IMR-90 (cell line): ENCODE data around the gene ABCC10. TPM values are rescaled to one million over a fixed set of nuclear protein-coding genes. Genes with fewer than 3 reads are reported as not detected.
A peak's percentile ranks its signal among the peaks of the same experiment; 100 is the strongest.

Experiments used
- ATAC-seq: fragments of 200-7000 bp; cut with Tn5 transposase; 2 replicates; pipeline ENCODE4 v1.9.1; 2020; ENCODE audit warnings: low read depth, mild to moderate bottlenecking, moderate library complexity
- BruUV-seq: library from RNA; stranded (reverse); fragments of 400-500 nt; replicated peaks from 2 replicates; lab custom pipeline; 2021; lab: Mats Ljungman, UMichigan
- CTCF ChIA-PET: fragments of 300-600 bp; formaldehyde crosslinking; extraction: SDS; loops from one replicate; lab custom pipeline; 2021; ENCODE audit warnings: antibody characterized with exemption; lab: Yijun Ruan, JAX
- POLR2A ChIA-PET: fragments of 300-600 bp; sonication (Branson Sonifier 250); formaldehyde crosslinking; loops from one replicate; lab custom pipeline; 2022; ENCODE audit warnings: antibody characterized with exemption; ENCODE audit not compliant: unreplicated experiment; lab: Charles Lee
- DNase-seq: peaks from one replicate; pipeline ENCODE4 v3.0.0; 2013
- H2AFZ ChIP-seq: replicated peaks from 2 replicates; pipeline ENCODE3; 2013; ENCODE audit warnings: low read length, mild to moderate bottlenecking; ENCODE audit not compliant: poor library complexity
- H2AK5ac ChIP-seq: 2 replicates; pipeline ENCODE4 v1.6.1; 2013; ENCODE audit warnings: low read depth, low read length, inconsistent platforms
- H2AK9ac ChIP-seq: replicated peaks from 2 replicates; pipeline ENCODE3; 2013; ENCODE audit warnings: mild to moderate bottlenecking, low read depth, low read length, moderate library complexity; ENCODE audit not compliant: poor library complexity
- H2BK120ac ChIP-seq: 2 replicates; pipeline ENCODE4 v1.6.1; 2013; ENCODE audit warnings: low read depth, low read length, inconsistent platforms
- H2BK15ac ChIP-seq: 3 replicates; pipeline ENCODE4 v1.6.1; 2013; ENCODE audit warnings: low read depth, low read length, inconsistent platforms
- H2BK20ac ChIP-seq: 2 replicates; pipeline ENCODE4 v1.6.1; 2013; ENCODE audit warnings: low read depth, mild to moderate bottlenecking, inconsistent platforms, low read length, moderate library complexity
- H2BK5ac ChIP-seq: 2 replicates; pipeline ENCODE4 v1.6.1; 2013; ENCODE audit warnings: mild to moderate bottlenecking, low read depth, low read length, inconsistent platforms; ENCODE audit not compliant: poor library complexity, severe bottlenecking
- H3K14ac ChIP-seq: replicated peaks from 2 replicates; pipeline ENCODE4 v1.6.1; 2013; ENCODE audit warnings: low read depth, low read length, inconsistent platforms
- H3K18ac ChIP-seq: 2 replicates; pipeline ENCODE4 v1.6.1; 2013; ENCODE audit warnings: low read depth, low read length, control low read depth
- H3K23ac ChIP-seq: 2 replicates; pipeline ENCODE4 v1.6.1; 2013; ENCODE audit warnings: low read depth, low read length, inconsistent platforms
- H3K27ac ChIP-seq: 2 replicates; pipeline ENCODE4 v1.5.1; 2013; ENCODE audit warnings: mild to moderate bottlenecking, control low read depth, low read length; ENCODE audit not compliant: insufficient read depth
- H3K27me3 ChIP-seq: 2 replicates; pipeline ENCODE4 v1.6.1; 2013; ENCODE audit warnings: low read length; ENCODE audit not compliant: control insufficient read depth, insufficient read depth
- H3K36me3 ChIP-seq: 2 replicates; pipeline ENCODE4 v1.6.1; 2013; ENCODE audit warnings: low read length, mixed read lengths; ENCODE audit not compliant: control insufficient read depth, insufficient read depth
- H3K4ac ChIP-seq: 2 replicates; pipeline ENCODE4 v1.6.1; 2013; ENCODE audit warnings: low read depth, low read length, inconsistent platforms
- H3K4me1 ChIP-seq: 2 replicates; pipeline ENCODE4 v1.6.1; 2013; ENCODE audit warnings: low read length, mixed read lengths; ENCODE audit not compliant: control insufficient read depth, insufficient read depth
- H3K4me2 ChIP-seq: 2 replicates; pipeline ENCODE4 v1.6.1; 2013; ENCODE audit warnings: low read depth, mild to moderate bottlenecking, control low read depth, low read length, moderate library complexity
- H3K4me3 ChIP-seq: 2 replicates; pipeline ENCODE4 v1.5.1; 2013; ENCODE audit warnings: low read depth, mild to moderate bottlenecking, control low read depth, low read length, moderate library complexity; ENCODE audit not compliant: insufficient read depth
- H3K56ac ChIP-seq: 2 replicates; pipeline ENCODE4 v1.6.1; 2013; ENCODE audit warnings: low read length, inconsistent platforms; ENCODE audit not compliant: insufficient read depth; ENCODE audit errors: extremely low read depth
- H3K79me1 ChIP-seq, 2 experiments: 2 replicates each; pipeline ENCODE4 v1.6.1; 2013; ENCODE audit warnings: low read length in 2 of 2, inconsistent platforms in 1 of 2, low read depth in 1 of 2
- H3K9ac ChIP-seq: 2 replicates; pipeline ENCODE4 v1.6.1; 2013; ENCODE audit warnings: low read depth, low read length, control low read depth
- H3K9me1 ChIP-seq: 2 replicates; pipeline ENCODE4 v1.6.1; 2013; ENCODE audit warnings: low read length, inconsistent platforms; ENCODE audit not compliant: insufficient read depth
- H3K9me3 ChIP-seq: 2 replicates; pipeline ENCODE4 v1.6.1; 2013; ENCODE audit warnings: low read length; ENCODE audit not compliant: control insufficient read depth, insufficient read depth
- H4K20me1 ChIP-seq: 2 replicates; pipeline ENCODE4 v1.6.1; 2013; ENCODE audit warnings: low read length, inconsistent platforms; ENCODE audit not compliant: insufficient read depth
- H4K5ac ChIP-seq: 2 replicates; pipeline ENCODE4 v1.6.1; 2013; ENCODE audit warnings: mild to moderate bottlenecking, low read depth, low read length, control low read depth
- H4K8ac ChIP-seq, 2 experiments: 2 replicates each; pipeline ENCODE4 v1.6.1; 2013; ENCODE audit warnings: low read depth in 2 of 2, low read length in 2 of 2, control low read depth in 1 of 2, inconsistent platforms in 1 of 2
- H4K91ac ChIP-seq: 2 replicates; pipeline ENCODE4 v1.6.1; 2013; ENCODE audit warnings: low read depth, low read length, inconsistent platforms; ENCODE audit not compliant: insufficient read depth
- MXI1 ChIP-seq: IDR thresholded peaks from 2 replicates; pipeline ENCODE4 v1.6.1; 2012; ENCODE audit warnings: low read depth, mild to moderate bottlenecking, low read length, moderate library complexity, borderline replicate concordance
- NFE2L2 ChIP-seq: fragments of 150-350 bp; IDR thresholded peaks from 2 replicates; pipeline ENCODE4 v1.6.1; 2016; ENCODE audit warnings: low read depth, mild to moderate bottlenecking, low read length
- USF2 ChIP-seq: fragments of 150-350 bp; IDR thresholded peaks from 2 replicates; pipeline ENCODE4 v1.6.1; 2017; ENCODE audit warnings: mild to moderate bottlenecking, antibody characterized with exemption, low read length, low read depth
- WGBS, 2 experiments: methylation state at CpG; one replicate each; pipeline versions ENCODE4 v1.1.5 to v1.1.7; 2013; ENCODE audit warnings: missing lambda C conversion rate in 2 of 2; ENCODE audit not compliant: insufficient read length in 1 of 2; ENCODE audit errors: extremely low coverage in 2 of 2; 5-methylcytosine and 5-hydroxymethylcytosine counted together
- dilution Hi-C: fragments of 300-500 bp; cut with HindIII; formaldehyde crosslinking; loops from one replicate; pipeline ENCODE4 v1.14.3; 2018; ENCODE audit warnings: low sequenced_read_pairs; ENCODE audit not compliant: unreplicated experiment
- in situ Hi-C: fragments of 300-500 bp; cut with MboI; formaldehyde crosslinking; loops from 3 replicates; pipeline ENCODE4 v1.14.3; 2019; ENCODE audit warnings: low sequenced_read_pairs, inconsistent platforms, mixed read lengths
- intact Hi-C: fragments of 100-400 bp; cut with micrococcal nuclease; formaldehyde crosslinking; loops from 2 replicates; pipeline ENCODE4 v1.10.0; 2022
- polyA plus RNA-seq, 3 experiments: library from polyadenylated mRNA; depleted of rRNA; stranded (reverse); fragments of >200 nt; gene quantifications; 2 replicates each; pipeline ENCODE4 v1.2.3, GENCODE V29; 2012; ENCODE audit warnings: low replicate concordance in 1 of 3
- total RNA-seq: library from RNA; depleted of rRNA; stranded (reverse); fragments of >200 nt; gene quantifications from 2 replicates; pipeline ENCODE4 v1.2.3, GENCODE V29; 2012

ABCC10 gene
- total and polyA plus RNA-seq, 2 of the 4 experiments (the other 2 are of a cell fraction) = 7.0 to 26.3 TPM

DNA sequence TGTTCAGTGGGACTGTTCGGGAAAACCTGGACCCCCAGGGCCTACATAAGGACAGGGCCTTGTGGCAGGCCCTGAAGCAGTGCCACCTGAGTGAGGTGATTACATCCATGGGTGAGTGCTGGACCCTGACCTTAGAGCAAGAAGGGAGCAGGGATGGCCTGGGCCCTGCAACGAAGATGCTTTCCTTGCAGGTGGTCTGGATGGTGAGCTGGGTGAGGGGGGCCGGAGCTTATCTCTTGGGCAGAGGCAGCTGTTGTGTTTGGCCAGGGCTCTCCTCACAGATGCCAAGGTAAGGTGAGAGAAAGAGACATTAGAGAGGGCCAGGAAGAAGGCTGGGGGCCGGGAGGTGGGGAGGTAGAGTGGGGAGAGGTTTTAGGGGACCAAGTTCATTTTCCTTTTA, 21.6 kb downstream of the ABCC10 start:
- no peak overlapping the region for H3K4me2 ChIP-seq
- peak overlapping the region; percentile 42 for H2AK9ac ChIP-seq
- H2AFZ ChIP-seq = no peak overlapping the region
- H2BK120ac ChIP-seq = no peak overlapping the region
- 100% methylated on average over 1 of the region's 4 CpGs; no CpG with 5 or more reads in 1 of the 2 experiments for WGBS, 2 experiments
- H3K18ac ChIP-seq = no peak overlapping the region
- intact Hi-C loops (no loop called here), dilution Hi-C loops (no loop called here), in situ Hi-C loops (loop anchor here (10.0 kb wide), 1 partner anchor 46 kb away; no protein-coding TSS in a partner anchor)
- H2BK15ac ChIP-seq = no peak overlapping the region
- H3K56ac ChIP-seq = no peak overlapping the region
- H4K91ac ChIP-seq = no peak overlapping the region
- no peak overlapping the region for H3K4ac ChIP-seq
- H3K14ac ChIP-seq = no peak overlapping the region
- no peak for ATAC-seq
- no peaks in the 10 kb centered on the region for H3K9me3 ChIP-seq
- no peak for TF ChIP-seq NFE2L2
- TF ChIP-seq MXI1 = no peak
- no peak for TF ChIP-seq USF2
- no peak overlapping the region for H3K9ac ChIP-seq
- no peaks in the 10 kb centered on the region for H3K79me1 ChIP-seq
- CTCF ChIA-PET = no interaction called here
- no peak overlapping the region for H2BK5ac ChIP-seq
- no peak for DNase-seq
- H4K5ac ChIP-seq = no peak overlapping the region
- no peaks in the 10 kb centered on the region for H3K4me1 ChIP-seq
- BruUV-seq = no TSS peak
- no peak overlapping the region for H3K23ac ChIP-seq
- H3K36me3 ChIP-seq = peaks cover 67% of the 10 kb centered on the region
- no peak overlapping the region for H3K27ac ChIP-seq
- no peaks in the 10 kb centered on the region for H3K27me3 ChIP-seq
- no peak overlapping the region for H3K4me3 ChIP-seq
- POLR2A ChIA-PET = no interaction called here
- no peaks in the 10 kb centered on the region; the same call in 1 of the 2 replicates for H4K20me1 ChIP-seq
- no peak overlapping the region for H2AK5ac ChIP-seq
- no peak overlapping the region for H2BK20ac ChIP-seq
- peaks cover 4% of the 10 kb centered on the region; the same call in 1 of the 2 replicates for H3K9me1 ChIP-seq
- no peak overlapping the region for H4K8ac ChIP-seq
